ENCODE measurements around the gene TMEM212.
"Not testable (repeated sequence)": the region's sequence is repeated elsewhere in the genome, so short reads cannot be mapped to it uniquely, and the experiment has no call there.

DNA sequence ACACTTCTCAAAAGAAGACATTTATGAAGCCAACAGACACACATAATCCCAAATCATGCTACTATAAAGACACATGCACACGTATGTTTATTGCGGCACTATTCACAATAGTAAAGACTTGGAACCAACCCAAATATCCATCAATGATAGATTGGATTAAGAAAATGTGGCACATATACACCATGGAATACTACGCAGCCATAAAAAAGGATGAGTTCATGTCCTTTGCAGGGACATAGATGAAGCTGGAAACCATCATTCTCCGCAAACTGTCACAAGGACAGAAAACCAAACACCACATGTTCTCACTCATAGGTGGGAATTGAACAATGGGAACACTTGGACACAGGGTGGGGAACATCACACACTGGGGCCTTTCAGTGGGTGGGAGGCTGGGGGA, 15.6 kb downstream of the TMEM212 start:
- TF ChIP-seq, protein P1, sequence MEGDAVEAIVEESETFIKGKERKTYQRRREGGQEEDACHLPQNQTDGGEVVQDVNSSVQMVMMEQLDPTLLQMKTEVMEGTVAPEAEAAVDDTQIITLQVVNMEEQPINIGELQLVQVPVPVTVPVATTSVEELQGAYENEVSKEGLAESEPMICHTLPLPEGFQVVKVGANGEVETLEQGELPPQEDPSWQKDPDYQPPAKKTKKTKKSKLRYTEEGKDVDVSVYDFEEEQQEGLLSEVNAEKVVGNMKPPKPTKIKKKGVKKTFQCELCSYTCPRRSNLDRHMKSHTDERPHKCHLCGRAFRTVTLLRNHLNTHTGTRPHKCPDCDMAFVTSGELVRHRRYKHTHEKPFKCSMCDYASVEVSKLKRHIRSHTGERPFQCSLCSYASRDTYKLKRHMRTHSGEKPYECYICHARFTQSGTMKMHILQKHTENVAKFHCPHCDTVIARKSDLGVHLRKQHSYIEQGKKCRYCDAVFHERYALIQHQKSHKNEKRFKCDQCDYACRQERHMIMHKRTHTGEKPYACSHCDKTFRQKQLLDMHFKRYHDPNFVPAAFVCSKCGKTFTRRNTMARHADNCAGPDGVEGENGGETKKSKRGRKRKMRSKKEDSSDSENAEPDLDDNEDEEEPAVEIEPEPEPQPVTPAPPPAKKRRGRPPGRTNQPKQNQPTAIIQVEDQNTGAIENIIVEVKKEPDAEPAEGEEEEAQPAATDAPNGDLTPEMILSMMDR (IDR thresholded peaks at IDR 0.05): not testable (repeated sequence)
- not testable (repeated sequence) for TF ChIP-seq EZH2phosphoT487 (IDR thresholded peaks at IDR 0.05)

All from neural progenitor cell (in vitro differentiated cells).